HG02981 (cell line): ENCODE results near the gene TUBB4B.

Experiments used
- ATAC-seq: cut with Tn5 transposase; IDR thresholded peaks from one replicate; pipeline ENCODE4 v1.9.1; 2021; ENCODE audit warnings: mild to moderate bottlenecking, moderate library complexity; ENCODE audit not compliant: unreplicated experiment

TUBB4B gene

DNA sequence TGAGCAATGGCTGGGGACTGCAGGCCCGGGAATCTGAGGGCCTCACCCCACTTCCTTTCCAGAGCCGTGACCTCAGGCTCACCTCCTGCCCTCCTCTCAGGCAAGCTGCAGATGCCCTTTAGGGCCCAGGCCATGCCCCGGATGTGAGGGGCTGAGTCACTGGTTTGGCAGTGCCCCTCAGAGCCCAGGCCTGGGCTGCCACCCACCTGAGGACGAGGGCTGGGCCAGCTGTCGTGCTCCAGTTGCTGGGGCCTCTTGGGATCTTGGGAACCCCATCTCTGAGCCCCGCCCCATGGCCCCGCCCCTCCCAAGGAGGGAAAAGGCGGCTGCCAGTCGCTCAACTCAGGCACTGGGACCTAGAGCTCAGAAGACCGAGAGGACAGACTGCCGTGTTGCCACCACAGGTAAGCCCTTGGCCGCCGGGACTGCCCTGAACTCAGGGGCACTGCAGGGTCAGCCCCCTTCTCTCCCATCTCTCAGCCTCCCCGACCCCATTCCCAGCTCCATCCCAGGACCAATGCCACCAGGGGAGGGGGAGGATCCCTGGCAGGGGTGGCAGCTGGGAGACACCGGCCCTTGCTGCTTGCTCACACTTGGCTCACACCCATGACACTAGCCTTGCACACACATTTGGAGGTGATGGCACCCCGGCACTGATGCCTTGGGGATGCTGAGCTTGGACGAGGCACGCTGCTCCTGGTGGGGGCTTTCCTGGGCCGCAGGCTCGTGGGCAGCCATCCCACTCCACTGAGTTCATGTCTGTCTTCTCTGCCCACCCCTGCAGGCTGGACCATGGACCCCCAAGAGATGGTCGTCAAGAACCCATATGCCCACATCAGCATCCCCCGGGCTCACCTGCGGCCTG, 16.0 kb upstream of the TUBB4B start, which contains the start of gene CYSRT1:
CYSRT1 (plus strand) TSS at position 345 of the 865 bp plus-strand sequence; CDS start at position 793, 448 bp downstream.
- no peak for ATAC-seq

DNA sequence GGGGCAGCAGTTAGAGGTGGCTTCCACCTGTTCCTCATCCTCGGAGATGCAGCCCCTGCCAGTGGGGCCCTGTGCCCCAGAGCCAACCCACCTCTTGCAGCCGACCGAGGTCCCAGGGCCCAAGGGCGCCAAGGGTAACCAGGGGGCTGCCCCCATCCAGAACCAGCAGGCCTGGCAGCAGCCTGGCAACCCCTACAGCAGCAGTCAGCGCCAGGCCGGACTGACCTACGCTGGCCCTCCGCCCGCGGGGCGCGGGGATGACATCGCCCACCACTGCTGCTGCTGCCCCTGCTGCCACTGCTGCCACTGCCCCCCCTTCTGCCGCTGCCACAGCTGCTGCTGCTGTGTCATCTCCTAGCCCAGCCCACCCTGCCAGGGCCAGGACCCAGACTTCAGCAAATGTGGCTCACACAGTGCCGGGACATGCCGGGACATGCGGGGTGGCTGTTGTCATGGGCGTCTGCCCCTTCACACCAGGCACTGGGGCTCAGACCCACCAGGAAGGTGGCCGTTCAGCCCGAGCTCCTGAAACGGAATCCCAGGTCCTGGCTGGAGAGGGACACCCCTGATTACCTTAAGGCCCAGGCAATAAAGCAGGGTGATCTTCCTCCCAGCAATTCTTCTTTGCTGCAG, 15.3 kb upstream of the TUBB4B start:
- no peak for ATAC-seq

DNA sequence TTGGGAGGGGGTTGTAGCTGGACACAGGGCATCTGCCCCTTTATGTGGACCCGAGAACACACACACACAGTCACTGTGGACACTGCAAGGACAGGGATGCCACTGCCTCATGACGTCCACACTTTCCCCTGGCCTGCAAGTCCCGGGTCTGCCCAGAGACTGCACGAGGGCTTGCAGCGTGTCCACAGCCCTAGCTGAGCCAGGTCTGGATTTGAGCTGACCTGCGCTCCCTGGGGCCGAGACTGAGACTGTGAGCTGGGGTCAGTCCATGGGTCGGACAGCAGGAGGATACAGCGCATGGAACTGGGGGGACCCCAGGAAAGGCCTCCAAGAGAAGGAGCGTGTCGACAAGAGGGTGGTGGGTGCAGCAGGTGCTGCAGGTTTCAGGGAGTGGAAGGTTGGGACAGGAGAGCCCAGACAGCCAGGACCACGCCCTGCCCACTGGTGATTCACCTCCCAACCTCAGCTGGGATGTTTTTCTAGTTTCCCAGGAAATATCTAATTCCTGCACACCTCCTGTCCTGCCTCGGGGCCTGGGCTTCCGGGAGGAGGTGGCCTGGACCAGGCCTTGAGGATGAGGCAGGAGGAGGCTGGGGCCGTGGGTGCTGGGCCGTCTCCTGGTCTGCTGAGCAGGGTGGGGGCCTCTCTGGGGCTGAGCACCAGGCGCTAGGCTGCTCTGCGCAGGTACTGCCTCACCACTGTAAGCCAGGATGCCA, 14.6 kb upstream of the TUBB4B start:
- no peak for ATAC-seq

DNA sequence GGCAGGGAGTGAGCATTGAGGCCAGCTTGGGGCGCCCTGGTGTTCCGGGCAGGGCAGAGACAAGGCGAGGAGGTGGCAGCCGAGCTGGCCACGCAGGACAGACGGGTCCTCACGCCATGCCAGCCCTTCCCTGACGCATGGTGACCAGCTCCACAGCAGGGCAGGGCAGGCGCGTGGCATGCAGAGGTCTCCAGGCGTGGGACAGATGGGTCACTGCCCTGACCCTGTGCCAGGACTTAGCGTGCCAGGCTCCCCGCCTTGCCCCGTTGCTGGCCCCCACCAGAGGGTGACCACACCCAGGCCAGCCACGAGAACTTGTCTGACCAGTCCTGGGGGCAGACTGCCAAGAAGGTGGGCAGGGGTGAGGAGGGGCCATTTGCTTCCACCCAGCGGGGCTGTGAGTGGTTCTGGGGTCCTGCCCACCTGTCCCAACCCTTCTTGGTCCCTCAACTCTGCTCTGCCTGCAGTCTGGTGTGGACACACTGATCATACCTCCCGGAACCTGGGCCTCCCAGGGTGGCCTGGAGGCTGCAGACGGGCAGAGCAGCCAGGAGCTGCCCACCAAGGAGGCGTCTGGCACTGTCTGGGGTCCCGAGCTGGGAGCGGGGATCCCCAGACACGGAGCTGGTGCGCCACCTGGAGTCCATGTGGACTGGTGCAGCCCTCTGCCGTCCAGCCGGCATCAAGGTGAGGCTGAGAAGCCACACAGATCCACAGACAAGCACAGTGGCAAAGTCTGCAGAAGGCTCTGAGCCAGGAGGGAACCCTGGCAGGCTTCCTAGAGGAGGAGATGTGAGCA, 13.8 kb upstream of the TUBB4B start, which contains the start of gene RNF224:
RNF224 (plus strand) TSS at position 449 of the 799 bp plus-strand sequence. CDS start 834 bp downstream, outside the sequence.
- no peak for ATAC-seq

DNA sequence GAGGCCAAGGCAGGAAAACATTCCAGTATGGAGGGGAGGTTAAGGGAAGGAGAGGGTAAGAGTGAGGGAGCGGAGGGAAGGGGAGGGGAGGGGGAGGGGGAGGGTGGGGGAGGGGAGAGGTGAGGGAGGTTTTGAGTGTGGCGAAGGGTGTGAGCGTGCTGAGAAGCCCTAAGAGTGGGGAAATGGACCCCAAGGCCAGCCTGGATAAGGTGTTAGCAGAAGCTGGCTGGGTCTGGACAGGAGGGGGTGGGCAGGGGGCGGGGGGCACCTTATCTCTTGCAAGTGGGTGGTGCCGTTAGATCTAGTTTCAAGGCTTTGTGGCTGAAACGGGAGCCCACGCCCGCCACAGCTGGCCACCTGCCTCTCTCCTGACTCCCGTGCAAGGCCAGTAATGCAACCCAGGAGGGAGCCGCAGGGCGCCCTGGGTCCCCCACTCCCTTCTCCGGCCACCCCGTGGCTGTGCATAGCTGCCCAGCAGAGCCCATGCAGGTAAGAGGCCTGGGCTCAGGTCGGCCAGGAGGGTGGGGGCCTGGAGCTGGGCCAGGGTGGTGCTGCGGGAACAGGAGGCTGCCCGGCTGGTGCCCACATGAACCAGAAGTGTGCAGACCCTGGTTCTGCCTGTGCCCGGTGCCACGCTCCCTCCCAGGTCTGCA, 13.1 kb upstream of the TUBB4B start:
- ATAC-seq: no peak

DNA sequence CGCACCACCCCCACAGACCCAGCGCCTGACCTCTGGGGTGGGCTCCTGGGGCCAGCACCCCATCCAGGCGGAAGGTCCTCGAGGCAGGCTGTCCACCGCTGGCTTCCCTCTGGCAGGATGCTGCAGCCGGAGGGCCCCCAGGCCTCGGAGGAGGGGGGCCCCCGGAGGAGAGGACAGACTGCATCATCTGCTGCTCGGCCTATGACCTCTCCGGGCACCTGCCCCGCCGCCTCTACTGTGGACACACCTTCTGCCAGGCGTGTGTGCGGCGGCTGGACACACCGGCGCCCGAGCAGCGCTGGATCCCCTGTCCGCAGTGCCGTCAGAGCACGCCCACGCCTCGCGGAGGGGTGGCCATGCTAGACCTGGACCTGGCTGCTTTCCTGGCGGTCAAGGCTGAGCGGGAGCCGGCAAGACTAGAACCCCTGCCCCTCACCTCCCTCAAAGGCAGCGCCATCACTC, 12.6 kb upstream of the TUBB4B start:
- ATAC-seq: no peak

DNA sequence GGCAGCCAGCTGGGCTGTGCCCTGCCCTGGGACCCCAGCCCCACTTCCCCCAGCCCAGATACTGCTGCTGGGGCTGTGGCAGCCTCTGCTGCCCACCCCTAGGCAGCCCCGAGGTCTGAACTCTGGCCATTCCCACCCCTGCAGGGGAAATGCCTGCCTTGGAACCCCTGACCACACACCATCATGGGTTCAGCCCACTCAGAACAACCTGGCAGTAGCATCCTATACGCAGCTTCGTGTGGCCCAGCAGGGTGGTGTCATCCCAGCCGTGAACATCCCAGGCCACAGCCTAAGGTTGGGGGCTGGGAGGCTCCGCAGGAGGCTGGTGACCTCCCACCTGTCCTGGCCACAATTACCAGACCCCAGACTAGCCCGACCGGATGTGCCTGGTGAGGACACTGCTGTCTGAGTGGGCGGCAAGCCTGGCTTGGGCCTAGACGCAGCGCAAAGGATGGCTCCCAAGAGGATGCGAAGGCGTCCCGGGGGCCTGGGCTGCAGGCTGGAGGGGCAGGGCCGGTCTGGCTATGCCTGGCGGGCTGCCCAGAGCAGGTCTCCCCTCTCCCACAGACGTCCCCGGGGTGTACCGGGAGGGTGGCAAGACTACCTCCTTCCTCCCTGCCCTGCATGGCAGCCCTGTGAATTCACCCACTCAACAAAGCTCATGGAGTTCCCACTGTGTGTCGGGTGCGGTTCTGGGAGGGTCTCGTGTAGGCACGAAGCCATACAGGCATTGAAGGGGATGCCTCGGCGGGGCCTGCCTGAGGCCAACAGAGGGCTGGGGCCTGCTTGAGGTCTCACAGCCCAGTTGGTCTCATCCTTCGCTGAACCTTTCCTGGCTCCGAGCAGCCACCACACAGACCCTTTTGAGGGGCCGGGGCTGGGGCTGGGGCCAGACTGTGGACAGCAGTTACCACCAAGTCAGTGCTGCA, 11.9 kb upstream of the TUBB4B start:
- ATAC-seq: no peak

DNA sequence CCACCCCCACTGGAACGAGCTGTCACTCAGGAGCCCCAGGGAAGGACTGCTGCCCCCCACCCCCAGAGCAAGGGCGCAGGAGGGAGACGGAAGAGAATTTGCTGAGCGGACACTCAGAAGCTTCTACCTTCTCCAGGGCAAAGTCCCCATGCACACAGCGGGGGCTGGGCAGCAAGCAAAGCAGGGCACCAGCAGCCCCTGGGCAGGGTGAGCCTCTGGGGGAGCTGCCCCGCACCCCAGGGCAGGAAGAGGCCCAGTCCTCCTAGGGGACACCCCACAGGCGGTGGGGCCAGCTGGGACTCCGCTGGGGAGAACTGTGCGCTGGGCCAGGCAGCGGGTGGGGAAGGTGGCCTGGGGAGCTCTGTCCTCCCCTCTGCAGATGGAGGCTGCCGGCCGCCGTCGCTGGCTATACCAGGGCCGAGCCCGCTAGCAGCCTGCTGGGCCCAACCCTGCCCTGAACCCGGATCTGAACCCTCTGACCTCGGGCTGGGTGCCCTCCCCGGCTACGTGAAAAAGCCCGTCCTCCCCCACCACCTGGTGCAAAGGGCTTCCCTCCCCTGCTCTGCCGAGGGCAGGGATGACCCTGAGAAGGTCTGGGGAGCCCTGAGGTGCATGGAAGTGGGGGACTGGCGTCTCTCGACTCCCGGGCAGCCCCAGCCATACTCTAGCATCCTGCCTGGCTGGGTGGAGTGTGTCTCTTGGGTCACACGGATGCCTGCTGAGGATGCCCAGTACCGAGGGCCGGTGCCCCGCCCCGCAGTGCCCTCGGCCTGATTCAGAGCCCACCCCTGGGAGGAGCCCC, 11.0 kb upstream of the TUBB4B start:
- ATAC-seq: no peak

DNA sequence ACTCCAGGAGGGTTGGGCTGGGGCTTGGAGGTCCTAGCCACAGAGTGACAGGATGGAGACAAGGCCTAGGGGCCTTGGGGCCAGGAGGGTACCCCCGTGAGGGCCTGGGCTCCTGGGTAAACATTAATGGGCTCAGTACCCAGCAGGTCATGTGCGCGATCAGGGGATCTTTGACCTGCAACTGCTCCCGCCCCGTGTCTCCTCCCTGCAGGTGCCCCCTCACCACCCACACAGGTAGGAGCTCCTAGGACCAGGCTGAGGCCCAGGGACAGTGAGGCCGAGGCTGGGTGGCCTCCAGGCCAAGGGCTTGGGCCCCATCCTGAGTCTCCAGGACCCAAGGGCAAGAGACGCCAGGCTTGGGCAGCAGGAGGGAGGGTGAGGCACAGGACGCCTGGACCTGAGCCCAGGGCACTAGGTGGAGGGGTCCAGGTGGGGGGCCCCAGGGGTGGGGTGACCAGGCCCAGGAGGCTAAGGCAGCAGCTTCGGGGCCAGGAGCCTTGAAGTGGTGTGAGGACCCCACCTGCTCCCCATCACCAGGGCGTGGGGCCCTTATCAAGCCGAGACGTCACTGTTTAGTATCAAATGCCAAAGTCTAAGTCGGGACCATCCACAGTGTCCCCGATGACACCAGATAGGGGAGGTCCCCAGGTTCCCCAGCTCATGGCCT, 10.2 kb upstream of the TUBB4B start, which contains the start of gene SLC34A3:
SLC34A3 (plus strand) TSS at position 197 of the 667 bp plus-strand sequence. CDS start 802 bp downstream, outside the sequence.
- ATAC-seq: no peak

DNA sequence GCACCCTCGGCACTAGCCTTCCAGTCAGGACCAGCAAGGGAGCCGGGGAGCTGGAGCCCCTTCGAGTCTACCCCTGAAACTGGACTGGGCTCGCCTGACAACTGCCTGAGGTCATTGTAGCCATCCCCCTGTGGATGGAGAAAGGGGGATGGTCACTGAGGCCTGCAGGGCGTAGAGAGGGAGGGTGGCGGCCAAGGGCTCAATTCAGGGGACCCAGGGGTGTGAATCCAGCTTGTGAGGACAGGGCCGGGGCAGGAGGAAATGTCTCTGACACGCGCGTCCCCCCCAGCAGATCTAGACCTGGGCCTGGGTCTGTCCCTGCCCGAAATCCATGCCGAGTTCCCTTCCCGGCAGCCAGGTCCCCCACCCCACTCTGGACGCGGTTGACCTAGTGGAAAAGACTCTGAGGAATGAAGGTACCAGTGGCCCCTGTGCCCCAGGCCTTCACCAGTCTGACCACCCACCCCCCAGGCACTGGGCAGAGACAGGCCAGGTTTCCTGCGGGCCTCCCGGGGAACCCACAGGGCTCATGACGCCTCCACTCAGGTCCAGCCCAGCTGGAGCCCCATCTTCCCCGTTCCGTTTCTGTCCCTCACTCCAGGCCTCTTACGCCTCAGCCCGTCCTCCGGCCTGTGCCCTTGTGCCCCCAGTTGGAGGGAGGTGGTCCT, 9.6 kb upstream of the TUBB4B start:
- ATAC-seq: no peak

DNA sequence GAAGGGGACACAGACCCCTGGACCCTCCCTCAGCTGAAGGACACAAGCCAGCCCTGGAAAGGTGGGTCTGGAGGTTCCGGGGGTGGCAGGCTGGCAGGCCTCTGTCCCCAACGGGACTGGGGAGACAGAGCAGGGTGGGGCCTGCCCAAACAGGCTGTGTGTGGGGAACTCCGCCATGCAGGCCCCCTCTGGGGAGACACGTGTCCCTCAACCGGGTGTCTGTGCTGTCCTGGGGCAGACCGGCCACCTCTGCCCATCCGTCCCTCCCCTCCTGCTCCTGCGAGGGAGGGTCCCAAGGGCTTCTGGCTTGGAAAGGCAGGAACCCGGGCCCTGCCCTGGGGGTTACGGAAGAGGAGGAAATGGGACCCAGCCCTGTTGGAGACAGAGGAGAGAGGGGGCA, 9.0 kb upstream of the TUBB4B start:
- no peak for ATAC-seq

DNA sequence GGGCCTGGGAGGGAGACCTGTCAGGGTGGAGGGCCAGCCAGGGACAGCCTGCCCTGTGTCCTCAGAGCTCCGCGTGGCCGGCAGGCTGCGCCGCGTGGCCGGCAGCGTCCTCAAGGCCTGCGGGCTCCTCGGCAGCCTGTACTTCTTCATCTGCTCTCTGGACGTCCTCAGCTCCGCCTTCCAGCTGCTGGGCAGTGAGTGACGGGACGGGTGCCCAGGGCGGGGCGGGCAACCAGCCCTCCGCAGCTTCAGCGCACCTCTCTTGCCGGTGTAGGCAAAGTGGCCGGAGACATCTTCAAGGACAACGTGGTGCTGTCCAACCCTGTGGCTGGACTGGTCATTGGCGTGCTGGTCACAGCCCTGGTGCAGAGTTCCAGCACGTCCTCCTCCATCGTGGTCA, 8.6 kb upstream of the TUBB4B start:
- no peak for ATAC-seq

DNA sequence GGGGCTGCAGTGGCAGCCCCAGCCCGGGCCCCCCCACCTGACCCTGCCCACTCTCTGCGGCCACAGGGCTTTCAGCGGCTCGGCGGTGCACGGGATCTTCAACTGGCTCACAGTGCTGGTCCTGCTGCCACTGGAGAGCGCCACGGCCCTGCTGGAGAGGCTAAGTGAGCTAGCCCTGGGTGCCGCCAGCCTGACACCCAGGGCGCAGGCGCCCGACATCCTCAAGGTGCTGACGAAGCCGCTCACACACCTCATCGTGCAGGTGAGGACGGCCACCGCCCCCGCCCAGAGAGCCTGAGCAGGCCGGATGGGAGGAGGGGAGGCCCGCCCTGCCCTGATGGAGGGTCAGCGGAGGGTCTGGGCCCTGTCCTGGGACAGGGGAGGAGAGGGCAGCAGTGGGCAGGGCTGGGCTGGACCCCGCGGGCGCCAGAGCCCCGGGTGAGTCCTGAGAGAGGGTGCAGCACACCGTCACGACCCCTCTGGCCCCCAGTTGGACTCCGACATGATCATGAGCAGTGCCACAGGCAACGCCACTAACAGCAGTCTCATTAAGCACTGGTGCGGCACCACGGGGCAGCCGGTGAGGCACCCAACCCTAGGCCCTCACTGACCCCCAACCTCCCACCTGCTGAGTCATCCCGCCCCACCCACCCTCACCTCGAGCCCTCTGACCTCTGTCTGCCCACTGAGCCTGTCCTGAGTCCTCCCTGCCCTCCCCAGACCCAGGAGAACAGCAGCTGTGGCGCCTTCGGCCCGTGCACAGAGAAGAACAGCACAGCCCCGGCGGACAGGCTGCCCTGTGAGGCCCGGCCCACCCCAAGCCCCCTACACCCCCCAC, 7.7 kb upstream of the TUBB4B start:
- ATAC-seq: no peak

DNA sequence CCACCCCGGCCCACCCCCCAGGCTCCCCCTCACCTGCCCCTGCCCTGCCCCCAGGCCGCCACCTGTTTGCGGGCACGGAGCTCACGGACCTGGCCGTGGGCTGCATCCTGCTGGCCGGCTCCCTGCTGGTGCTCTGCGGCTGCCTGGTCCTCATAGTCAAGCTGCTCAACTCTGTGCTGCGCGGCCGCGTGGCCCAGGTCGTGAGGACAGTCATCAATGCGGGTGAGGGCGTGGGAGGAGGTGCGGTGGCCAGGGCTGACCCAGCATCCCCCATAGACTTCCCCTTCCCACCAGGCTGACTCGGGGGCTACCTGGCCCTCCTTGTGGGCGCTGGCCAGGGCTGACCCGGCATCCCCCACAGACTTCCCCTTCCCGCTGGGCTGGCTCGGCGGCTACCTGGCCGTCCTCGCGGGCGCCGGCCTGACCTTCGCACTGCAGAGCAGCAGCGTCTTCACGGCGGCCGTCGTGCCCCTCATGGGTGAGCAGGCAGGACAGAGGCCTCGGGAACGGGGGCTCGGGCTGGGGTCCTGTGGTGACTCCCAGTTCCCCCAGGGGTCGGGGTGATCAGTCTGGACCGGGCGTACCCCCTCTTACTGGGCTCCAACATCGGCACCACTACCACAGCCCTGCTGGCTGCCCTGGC, 6.9 kb upstream of the TUBB4B start:
- no peak for ATAC-seq

DNA sequence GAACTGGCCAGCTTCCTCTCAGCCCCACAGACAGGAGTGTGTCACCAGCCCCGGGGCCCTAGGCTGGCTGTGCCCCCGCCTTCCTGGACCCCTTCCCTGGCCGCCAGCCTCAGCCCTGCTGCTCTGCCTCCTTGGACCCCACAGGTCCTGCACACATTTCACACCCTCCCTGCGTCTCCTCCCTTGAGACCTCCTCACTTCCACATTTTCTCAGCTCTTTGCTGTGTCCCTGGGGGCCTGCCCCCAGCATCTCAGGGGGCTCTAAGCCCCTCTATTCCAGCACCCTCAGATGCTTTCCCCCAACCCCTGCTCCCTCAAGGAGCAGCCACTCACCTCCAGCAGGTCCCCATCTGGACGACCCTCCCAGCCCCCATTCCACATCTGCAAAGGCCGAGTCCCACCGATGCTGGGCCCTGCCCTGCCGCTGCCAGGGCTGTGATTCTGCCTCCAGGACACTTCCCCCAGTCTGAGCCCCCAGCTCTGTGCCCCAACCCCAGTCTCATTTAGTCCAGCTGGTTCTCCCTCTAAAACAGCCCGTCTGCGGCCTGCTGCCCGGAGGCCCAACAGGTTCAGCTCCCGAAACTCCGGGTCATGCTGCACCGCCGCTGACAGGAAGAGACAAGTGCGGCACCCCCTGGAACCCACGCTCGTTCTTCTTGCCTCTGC, 6.2 kb upstream of the TUBB4B start:
- ATAC-seq: no peak
